NCI-H748 (cell line): Measurements from ENCODE around the gene GDE1.
"Not testable (repeated sequence)": the region's sequence is repeated elsewhere in the genome, so short reads cannot be mapped to it uniquely, and the experiment has no call there.

Experiments
- DNase-seq: peaks from one replicate; lab custom pipeline; 2025; ENCODE audit not compliant: unreplicated experiment; lab: John Stamatoyannopoulos, UW

GDE1 gene, protein sequence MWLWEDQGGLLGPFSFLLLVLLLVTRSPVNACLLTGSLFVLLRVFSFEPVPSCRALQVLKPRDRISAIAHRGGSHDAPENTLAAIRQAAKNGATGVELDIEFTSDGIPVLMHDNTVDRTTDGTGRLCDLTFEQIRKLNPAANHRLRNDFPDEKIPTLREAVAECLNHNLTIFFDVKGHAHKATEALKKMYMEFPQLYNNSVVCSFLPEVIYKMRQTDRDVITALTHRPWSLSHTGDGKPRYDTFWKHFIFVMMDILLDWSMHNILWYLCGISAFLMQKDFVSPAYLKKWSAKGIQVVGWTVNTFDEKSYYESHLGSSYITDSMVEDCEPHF

GRCh38 chr16:19521471-19522396 lies at the start of gene GDE1:
Gene GDE1, minus strand, starts transcription at chr16:19522098. Its CDS starts 134 bp downstream, at chr16:19521964.
- DNase-seq, result peak; percentile 93

GRCh38 chr16:19567560-19567959 lies 45.7 kb upstream of the GDE1 start:
- no peak for DNase-seq

DNA sequence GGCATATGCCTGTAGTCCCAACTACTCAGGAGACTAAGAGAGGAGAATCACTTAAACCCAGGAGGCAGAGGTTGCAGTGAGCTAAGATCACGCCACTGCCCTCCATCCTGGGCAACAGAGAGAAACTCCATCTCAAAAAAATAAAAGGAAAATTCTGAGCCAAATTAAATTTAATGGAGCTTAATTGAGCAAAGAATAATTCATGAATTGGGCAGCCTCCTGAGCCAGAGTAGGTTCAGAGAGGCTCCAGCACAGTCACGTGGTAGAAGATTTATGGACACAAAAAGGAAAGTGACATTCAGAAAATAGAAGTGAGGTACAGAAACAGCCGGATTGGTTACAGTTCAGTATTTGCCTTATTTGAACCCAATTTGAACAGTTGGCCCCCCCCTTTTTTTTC lies 44.5 kb upstream of the GDE1 start:
- DNase-seq, result no peak

DNA sequence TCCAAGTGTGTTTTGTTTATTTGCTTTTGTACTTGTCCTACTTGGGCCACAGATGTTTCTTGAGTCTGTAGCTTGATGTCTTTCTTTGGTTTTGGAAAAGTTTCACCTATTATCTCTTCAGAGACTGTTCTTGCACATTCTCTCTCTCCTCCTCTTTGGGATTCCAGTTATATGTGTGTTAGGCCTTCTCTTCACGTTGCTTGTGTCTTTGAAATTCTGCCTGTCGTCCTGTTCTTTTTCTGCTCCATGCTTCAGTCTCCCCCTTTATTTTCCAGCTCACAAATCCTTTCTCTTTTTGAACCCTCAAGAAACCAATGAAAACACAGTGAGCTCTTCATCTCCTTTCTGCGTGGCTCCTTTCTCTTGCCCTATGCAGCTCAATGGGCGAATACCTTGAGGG lies 41.5 kb upstream of the GDE1 start:
- no peak for DNase-seq

- no peak for DNase-seq
These were observed 38.2 kb upstream of the GDE1 start for GRCh38 chr16:19560078-19560477.

- DNase-seq, result peak; percentile 45
These were observed 37.5 kb upstream of the GDE1 start for GRCh38 chr16:19559242-19559910.

GRCh38 chr16:19555938-19556771 lies 34.3 kb upstream of the GDE1 start:
- DNase-seq, result peak; percentile 32

DNA sequence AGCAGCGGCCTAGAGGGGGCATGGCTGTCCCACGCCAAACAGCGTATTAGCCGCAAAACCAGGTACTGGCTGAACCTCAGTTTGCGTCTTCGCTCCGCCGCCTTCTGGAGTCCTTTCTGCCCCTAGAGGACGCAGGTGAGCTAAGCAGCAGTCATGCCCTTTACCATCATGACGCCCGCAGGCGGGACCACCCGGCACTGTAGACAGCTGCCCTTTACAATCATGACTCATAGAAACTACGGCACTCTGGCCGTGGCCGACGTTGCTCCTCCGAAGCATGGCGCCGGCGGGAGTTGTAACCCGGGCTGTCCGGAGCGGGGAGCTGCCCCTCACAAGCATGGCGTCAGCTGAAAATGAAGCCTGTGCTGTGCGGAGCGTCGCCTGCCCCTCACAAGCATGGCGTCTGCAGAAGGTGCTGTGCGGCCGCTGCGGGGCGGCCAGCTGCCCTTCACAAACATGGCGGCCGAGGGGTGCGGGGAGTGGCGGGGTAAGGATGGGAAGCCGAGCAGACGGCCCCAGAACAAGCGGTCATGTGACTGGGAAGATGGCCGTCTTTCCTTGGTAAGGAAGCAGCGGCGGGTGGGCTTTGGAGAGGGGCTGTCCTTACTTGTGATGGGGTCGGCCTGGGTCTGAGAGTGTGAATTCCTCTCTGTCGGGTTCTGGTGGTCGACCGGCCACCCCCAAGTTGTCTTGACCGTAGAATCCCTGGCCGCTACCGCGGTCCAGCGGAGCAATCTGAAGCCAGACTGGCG lies 33.5 kb upstream of the GDE1 start, which contains the start of gene VPS35L:
Gene VPS35L, plus strand, starts transcription at position 518 of the 752 bp plus-strand sequence. Its CDS starts 27 bp downstream, at position 545.
- DNase-seq, result peak; percentile 97

GRCh38 chr16:19549673-19550072 lies 27.8 kb upstream of the GDE1 start:
- DNase-seq, result no peak

GRCh38 chr16:19548144-19548543 lies 26.2 kb upstream of the GDE1 start:
- no peak for DNase-seq

GRCh38 chr16:19543278-19543996 lies 21.5 kb upstream of the GDE1 start:
- DNase-seq, result not testable (repeated sequence)

DNA sequence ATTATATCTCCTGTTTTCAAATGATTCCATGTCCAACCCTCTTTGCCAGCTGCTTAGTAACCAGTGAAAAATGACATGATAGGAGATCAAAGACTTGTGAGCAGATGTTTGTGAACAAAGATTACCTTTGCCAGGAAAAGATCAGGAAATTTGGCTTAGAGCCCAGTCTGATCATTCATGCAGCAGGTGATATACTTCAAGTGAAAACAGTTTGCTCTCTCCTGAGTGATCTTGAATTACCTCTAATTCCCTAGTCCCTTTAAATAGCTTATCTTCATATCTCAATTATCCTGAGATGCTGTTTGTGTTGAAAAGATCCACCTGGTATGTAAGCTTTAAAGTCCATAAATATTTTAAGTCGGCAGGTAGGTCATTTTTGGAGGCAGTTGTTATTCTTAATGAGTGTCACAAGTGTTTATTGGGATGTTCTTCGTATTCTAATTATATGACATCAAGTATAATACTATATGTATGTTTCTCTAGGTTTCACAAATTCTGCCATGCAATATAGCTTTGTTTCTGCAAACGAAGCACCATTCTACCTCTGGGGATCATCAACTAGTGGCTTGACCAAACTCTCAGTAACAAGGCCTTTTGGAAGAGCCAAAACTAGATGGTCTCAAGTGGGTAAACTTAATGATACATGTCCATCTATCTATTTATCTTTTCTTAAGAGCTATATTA lies 20.4 kb upstream of the GDE1 start:
- peak; percentile 90 for DNase-seq

- DNase-seq, result no peak
These were observed 18.5 kb upstream of the GDE1 start for GRCh38 chr16:19540241-19540970.

- no peak for DNase-seq
These were observed 10.7 kb upstream of the GDE1 start for GRCh38 chr16:19532601-19533000.

GRCh38 chr16:19528666-19529065 lies 6.8 kb upstream of the GDE1 start:
- DNase-seq, result no peak

DNA sequence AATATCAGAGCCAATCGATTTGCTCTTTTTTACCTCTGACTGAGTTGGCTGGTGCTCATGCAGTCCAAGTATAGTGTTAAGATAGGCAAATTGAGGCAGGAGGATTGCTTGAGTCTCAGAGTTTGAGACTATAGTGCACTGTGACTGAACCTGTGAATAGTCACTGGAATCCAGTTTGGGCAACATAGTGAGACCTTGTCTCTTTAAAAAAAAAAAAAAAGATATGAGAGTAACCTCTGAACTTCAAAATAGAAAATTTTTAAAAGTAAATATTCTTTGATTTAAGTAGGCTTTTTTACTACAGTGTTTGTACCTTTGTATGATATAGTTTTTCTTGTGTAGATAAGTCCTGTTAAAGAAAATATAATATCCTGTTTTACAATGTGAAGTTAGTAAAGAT lies 5.3 kb upstream of the GDE1 start:
- DNase-seq, result no peak

- DNase-seq, result no peak
These were observed 3.5 kb upstream of the GDE1 start for GRCh38 chr16:19525385-19525723.
